Measurements from ENCODE around the gene NANOS3.

The NANOS3 gene

DNA sequence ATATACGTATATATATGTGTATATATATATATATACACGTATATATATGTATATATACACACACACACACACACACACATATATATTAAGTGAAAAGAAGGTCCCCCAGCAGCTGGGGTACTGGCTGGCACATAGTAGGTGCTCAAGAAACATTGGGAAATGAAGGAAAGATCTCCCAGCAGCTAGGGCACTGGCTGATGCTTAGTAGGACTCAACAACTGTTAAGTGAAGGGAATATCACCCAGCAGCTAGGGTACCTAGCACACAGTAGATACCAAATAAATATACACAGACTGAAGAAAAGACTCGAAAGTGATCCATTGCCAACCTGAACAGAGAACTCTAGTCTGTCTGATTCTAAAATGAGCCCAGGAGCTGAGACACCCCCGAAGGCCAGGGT lies 49.1 kb downstream of the NANOS3 start:
- H3K36me3 ChIP-seq (replicated peaks), result peaks cover 32% of the 10 kb centered on the region
- H3K27ac ChIP-seq, result no peak overlapping the region
- in situ Hi-C loops (cut with HindIII; ENCODE audit: low pct_ligation_motif_present, low sequenced_read_pairs), result no loop called here
- TF ChIP-seq, protein P1, sequence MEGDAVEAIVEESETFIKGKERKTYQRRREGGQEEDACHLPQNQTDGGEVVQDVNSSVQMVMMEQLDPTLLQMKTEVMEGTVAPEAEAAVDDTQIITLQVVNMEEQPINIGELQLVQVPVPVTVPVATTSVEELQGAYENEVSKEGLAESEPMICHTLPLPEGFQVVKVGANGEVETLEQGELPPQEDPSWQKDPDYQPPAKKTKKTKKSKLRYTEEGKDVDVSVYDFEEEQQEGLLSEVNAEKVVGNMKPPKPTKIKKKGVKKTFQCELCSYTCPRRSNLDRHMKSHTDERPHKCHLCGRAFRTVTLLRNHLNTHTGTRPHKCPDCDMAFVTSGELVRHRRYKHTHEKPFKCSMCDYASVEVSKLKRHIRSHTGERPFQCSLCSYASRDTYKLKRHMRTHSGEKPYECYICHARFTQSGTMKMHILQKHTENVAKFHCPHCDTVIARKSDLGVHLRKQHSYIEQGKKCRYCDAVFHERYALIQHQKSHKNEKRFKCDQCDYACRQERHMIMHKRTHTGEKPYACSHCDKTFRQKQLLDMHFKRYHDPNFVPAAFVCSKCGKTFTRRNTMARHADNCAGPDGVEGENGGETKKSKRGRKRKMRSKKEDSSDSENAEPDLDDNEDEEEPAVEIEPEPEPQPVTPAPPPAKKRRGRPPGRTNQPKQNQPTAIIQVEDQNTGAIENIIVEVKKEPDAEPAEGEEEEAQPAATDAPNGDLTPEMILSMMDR (IDR thresholded peaks at IDR 0.05; ENCODE audit: low read depth, low read length, missing control alignments), result no peak
- no peak overlapping the region for H3K4me3 ChIP-seq (ENCODE audit: low read depth, low read length)
- DNase-seq, result no peak
- H3K27me3 ChIP-seq (replicated peaks), result no peaks in the 10 kb centered on the region

DNA sequence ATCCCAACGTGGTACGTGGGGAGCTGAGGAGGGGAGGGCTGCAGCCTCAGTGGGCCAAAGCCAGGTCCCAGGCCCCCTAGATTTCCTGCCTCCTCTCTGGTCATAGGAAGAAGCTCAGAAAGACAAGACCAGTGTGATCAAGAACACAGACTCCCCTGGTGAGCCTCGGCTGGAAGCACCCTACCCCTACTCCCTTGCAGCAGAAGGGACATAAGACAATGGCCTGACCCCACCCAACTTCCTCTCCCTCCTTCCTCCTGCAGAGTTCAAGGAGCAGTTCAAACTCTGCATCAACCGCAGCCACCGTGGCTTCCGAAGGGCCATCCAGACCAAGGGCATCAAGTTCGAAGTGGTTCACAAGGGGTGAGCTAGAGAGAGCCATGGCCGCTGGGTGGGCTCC lies 49.8 kb downstream of the NANOS3 start:
- in situ Hi-C loops (cut with HindIII; ENCODE audit: low pct_ligation_motif_present, low sequenced_read_pairs), result no loop called here
- Histone ChIP-seq H3K4me3 (ENCODE audit: low read depth, low read length) (no peak overlapping the region), H3K27me3 (replicated peaks) (no peaks in the 10 kb centered on the region), H3K27ac (no peak overlapping the region), H3K36me3 (replicated peaks) (peaks cover 25% of the 10 kb centered on the region)
- DNase-seq, result no peak
- TF ChIP-seq, protein P1 (IDR thresholded peaks at IDR 0.05; ENCODE audit: low read depth, low read length, missing control alignments), result no peak

DNA sequence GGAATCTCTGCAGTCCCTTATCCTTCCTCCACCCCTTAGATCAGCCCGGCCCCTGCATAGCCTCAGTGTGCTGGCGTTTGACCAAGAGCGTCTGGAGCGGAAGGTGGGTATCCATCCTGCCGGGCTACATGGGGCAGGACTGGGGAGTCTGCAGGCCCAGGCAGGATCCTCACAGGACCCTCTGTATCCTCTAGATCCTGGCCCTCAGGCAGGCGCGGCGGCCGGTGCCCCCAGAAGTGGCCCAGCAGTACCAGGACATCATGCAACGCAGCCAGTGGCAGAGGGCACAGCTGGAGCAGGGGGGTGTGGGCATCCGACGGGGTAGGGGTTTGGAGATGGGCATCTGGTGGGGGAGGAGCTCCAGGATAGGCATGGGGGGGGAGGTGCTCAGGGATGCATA lies 52.4 kb downstream of the NANOS3 start:
- in situ Hi-C loops (cut with HindIII; ENCODE audit: low pct_ligation_motif_present, low sequenced_read_pairs), result no loop called here
- Histone ChIP-seq H3K36me3 (replicated peaks) (peaks cover 8% of the 10 kb centered on the region), H3K27me3 (replicated peaks) (no peaks in the 10 kb centered on the region), H3K27ac (no peak overlapping the region), H3K4me3 (ENCODE audit: low read depth, low read length) (no peak overlapping the region)
- TF ChIP-seq, protein P1 (IDR thresholded peaks at IDR 0.05; ENCODE audit: low read depth, low read length, missing control alignments), result no peak
- no peak for DNase-seq

DNA sequence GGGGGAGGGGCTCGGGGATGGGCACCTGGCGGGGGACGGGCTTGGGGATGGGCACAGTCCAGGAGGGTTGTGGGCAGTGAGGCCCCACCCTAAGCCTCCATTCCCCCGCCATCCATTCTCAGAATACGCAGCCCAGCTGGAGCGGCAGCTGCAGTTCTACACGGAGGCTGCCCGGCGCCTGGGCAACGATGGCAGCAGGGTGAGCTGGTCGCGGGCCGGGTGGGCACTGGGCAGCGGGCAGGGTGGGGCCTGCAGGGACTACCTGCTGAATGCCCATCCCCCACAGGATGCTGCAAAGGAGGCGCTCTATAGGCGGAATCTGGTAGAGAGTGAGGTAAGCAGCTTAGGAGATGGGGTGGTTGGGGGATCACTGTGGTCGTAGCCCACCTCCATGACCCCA lies 53.0 kb downstream of the NANOS3 start:
- H3K36me3 ChIP-seq (replicated peaks), result peaks cover 4% of the 10 kb centered on the region
- no peak for DNase-seq
- H3K27ac ChIP-seq, result no peak overlapping the region
- no peak overlapping the region for H3K4me3 ChIP-seq (ENCODE audit: low read depth, low read length)
- H3K27me3 ChIP-seq (replicated peaks), result no peaks in the 10 kb centered on the region
- TF ChIP-seq, protein P1 (IDR thresholded peaks at IDR 0.05; ENCODE audit: low read depth, low read length, missing control alignments), result no peak
- in situ Hi-C loops (cut with HindIII; ENCODE audit: low pct_ligation_motif_present, low sequenced_read_pairs), result no loop called here

Measured in brain microvascular endothelial cell (primary cell).